HG03575 (cell line): ENCODE data around the gene GNGT2.
A peak's percentile ranks its signal among the peaks of the same experiment; 100 is the strongest.

Experiments used
- ATAC-seq: cut with Tn5 transposase; IDR thresholded peaks from one replicate; pipeline ENCODE4 v1.9.1; 2021; ENCODE audit not compliant: unreplicated experiment, insufficient number of reproducible peaks, low FRiP score; ENCODE audit errors: extremely low read depth

Gene GNGT2

DNA sequence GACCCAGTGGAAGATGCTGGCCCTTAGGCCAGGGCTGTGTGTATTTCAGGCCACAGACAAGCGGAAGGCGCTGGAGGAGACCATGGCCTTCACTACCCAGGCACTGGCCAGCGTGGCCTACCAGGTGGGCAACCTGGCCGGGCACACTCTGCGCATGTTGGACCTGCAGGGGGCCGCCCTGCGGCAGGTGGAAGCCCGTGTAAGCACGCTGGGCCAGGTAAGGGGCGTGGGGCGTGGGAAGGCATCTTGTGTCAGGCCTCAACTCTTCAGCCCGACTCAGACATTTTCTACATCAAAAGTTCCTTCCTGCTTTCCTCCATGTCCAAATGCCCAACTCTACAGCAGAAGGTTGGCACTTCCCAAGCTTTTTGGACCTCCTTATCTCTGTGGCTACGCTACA lies 6.1 kb upstream of the GNGT2 start:
- ATAC-seq: no peak

- no peak for ATAC-seq
These were observed 4.4 kb upstream of the GNGT2 start for GRCh38 chr17:49214676-49215360.

DNA sequence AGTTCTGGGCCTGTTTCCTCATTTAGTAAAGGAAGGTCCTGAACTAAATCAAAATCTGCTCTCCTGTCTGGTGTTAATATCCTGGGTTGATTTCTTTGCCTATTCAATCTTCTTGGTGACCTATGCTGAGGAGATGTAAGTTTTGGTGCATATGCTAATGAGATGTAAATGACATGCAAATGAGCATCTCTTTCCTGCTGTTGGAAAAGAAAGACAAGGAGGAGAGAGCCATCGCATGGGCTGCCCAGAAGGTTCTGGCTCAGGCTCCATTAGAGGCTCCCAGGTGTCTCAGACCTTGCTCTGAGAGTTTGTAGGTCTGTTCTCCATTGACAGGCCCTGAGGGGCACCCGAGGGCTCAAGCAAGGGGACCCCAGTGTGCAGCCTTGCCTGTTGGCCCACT lies 3.5 kb upstream of the GNGT2 start:
- no peak for ATAC-seq

- no peak for ATAC-seq
These were observed 3.0 kb upstream of the GNGT2 start for GRCh38 chr17:49213399-49213798.

GRCh38 chr17:49209061-49209571 lies 1.3 kb downstream of the GNGT2 start:
- ATAC-seq: no peak

DNA sequence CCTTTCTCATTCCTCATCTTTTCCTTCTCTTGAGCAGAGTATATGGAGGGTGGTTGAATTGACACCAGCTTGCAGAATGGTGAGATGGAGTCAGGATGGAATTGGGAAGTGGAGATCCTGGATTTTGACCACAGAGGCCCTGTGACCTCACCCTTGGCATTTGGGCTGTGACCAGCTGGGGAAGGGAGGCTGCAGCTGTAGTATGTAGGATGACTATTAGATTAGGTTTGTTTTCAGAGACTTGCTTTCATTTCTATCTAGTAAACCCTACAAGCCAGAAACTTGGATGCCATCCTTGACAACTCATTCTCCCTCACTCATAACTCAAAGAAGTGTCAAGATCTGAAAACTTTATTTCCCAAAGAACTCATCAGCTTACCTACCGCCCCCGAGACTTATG lies 5.9 kb downstream of the GNGT2 start:
- no peak for ATAC-seq

DNA sequence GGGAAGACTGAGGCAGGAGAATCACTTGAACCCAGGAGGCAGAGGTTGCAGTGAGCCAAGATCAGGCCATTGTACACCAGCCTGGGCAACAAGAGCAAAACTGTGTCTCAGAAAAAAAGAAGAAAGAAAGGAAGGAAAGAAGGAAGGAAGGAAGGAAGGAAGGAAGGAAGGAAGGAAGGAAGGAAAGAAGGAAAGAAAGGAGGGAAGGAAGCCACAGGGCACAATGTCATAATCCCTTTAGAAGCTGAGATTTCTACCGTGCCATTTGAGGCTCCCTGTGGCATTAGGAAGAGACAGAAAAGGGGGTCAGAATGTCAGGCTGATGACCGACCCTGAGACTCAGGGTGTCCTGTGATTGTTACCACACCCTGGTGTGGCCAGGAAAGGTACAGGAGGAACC lies 6.6 kb downstream of the GNGT2 start:
- no peak for ATAC-seq

DNA sequence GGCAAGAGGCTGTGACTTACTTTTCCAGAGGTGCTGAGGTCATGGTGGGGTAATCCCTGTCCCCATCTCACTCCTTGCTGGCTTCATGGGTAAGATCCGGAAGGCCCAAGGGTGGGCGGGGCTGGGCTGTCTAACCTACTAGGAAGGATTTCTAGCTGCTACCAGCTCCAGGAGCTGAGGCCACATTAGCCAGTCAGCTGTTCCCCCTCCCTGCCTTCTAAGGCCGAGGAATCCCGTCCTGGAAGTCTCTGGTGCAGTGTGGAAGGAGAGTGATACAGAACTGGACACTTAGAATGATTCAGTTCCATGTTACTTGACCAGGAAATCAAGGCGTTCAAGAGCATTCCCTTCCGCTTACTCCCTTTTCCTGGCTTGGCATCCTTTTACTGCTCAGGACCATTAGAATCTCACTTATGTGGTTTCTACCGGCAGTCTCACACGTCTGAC lies 8.9 kb downstream of the GNGT2 start:
- ATAC-seq: no peak

DNA sequence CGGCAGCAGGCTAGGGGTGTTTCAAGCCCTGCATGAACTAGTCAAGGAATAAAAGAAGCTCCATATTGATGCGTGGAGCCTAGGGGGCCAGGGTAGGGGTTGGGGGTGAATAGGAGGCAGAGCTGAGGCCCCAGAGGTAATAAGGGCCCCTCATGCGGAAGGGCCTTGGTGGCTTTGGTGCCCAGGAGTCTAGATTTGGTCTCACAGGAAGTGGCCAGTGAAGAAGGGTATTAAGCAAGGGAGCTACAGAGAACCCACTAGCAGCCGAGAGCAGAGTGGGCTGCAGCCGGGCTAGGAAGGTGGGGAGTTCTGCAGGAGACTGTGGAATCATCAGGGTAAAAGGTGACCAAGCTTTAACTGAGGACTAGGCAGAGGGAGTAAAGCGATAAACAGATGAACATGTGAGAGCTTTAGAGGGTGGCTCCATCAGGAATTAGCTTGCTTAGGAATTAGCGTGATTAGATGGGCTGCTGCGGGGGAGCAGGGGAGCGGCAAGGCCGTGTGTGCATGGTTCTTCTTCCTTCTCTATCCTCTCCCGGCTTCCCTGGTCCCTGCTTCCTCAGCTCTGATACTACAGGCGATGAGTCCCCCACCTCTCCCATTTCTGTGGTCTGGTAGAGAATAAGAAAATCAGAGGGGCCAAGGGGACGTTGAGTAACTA lies 9.8 kb downstream of the GNGT2 start:
- no peak for ATAC-seq

GRCh38 chr17:49198211-49198610 lies 12.2 kb downstream of the GNGT2 start:
- ATAC-seq: no peak

GRCh38 chr17:49197346-49197998 lies 12.9 kb downstream of the GNGT2 start:
- ATAC-seq: no peak

DNA sequence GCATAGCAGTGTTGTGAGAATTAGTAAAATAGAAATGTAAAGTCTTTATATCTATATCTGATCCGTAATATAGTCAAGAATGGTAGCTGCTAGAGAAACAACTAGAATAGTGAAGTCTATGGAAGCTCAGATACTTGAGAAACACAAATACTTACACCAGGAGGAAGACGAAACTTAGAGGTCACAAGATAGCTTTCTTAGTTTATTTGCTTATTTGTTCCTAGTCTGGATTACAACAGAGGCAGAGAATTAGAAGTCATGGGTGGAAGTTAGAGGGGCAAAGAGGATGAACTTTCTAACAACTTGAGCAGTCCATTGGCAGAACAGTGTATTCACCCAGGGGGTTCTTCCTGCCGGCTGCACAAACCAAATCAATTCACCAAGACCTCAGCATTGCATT lies 13.9 kb downstream of the GNGT2 start:
- ATAC-seq: no peak

DNA sequence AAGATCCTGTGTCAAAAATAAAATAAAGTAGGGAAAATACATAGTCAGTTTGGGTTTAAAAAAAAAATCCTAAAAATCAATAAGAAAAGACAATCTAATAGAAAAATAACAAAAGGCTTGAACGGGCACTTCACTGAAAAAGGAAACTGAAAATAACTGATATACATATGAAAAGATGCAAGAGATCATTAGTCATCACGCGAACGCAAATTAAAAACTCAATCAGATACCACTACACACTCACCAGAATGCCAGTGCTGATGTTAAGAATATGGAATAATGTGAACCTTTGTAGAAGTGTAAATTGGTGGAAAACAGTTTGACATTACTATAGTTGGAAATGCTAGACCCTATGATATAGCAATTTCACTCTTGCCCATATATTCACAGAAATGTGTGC lies 14.6 kb downstream of the GNGT2 start:
- ATAC-seq: no peak

DNA sequence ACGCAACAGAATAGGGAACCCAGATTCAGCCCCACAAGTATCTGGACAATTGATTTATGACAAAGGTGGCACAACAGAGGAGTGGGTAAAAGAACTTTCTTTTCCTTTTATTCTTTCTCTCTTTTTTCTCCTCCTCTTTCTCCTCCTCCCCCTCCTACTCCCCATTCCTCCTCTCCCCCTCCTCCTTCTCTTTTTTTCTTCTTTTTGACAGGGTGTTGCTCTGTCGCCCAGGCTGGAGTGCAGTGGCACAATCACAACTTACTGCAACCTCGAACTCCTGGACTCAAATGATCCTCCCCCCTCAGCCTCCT lies 16.1 kb downstream of the GNGT2 start:
- no peak for ATAC-seq

- no peak for ATAC-seq
These were observed 16.7 kb downstream of the GNGT2 start for GRCh38 chr17:49193513-49194296.

DNA sequence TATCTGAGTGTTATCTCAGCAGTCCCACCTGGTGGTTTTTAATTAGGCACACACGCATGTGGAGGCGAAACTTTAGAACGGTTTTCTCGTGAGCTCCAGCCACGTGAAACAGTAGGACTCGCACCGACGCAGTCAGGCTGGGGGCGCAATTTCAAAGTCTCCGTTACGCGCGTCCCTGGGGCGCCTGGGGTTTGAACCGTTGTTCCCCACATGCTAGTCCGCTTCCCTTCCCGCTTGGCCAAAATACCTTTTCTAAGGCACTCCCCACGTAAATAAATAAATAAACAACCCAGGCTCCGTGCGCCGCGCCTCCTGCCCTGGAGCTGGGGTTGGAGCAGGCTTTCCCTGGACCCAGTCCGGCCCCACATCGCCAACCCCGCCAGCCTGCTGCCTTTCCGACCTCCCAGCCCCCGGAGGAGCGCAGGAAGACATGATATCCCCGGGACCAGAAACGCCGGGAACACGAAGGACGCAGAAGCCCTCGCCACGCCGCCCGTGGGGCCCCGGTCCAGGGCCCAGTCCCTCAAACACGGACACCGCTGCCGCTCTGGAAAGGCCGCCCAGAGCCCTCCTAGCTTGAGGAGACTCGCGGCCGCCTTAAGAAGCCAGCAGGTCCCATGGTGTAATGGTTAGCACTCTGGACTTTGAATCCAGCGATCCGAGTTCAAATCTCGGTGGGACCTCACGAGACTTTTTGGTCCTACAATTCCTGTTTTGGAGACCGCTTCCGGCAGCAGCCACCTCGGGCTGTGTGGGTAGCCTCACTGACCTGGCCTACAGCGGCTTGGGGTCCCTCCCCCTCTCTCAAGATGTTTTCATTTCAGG lies 18.2 kb downstream of the GNGT2 start:
- peak; percentile 19 for ATAC-seq

DNA sequence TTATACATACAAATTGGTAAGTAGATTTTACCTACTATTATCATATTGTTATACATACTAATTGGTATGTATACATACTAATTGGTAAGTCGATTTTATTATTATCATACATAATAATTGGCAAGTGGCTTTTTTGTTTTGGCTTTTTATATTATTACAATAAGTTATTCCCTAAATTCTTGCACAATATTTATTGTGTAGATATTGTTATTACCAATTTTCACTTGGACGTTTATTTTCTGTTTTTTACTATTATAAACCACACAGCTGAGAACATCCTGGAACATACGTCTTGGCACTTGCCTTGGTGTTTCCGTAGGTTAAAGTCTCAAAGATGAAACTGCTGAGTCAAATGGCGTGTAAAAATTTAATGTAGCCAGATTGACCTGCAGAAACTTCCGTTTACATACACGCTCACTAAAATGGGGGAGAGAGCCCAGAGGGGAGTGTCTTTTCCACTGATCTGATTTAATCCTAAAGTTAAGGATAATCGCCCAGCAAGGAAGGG lies 18.9 kb downstream of the GNGT2 start:
- ATAC-seq: no peak

DNA sequence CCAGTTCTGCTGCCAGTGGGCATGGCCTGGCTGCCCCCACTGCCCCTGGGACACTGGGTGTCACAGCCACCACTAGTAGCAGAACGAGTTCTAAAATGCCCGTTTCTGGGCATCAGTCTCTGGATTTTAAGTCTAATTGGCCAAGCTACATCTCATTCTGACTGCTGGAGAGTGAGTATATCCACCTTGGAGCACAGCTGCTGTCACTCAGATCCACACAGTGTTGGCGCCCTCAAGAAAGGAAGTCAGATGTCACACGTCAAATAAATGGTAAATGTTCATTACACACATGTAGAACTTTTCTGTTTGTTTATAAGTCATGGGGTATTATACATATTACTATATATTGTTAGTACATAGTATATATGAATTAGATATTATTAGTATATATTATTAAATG lies 19.4 kb downstream of the GNGT2 start:
- no peak for ATAC-seq

DNA sequence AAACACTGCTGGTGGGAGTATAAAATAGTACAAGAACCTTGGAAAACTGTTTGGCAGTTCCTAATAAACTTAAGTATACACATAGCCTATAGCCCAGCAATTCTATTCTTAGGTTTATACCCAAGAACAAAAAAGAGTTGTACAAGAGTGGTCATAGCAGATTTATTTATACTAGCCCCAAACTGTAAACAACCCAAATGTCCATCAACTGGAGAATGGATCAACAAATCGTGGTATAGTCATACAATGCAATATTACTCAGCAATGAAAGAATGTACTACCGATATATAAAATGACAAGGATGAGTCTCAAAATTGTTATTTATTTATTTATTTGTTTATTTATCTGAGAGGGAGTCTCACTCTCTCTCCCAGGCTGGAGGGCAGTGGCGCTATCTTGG lies 23.1 kb downstream of the GNGT2 start:
- ATAC-seq: no peak
